Vagina (tissue), 2 donors: ENCODE results near the gene HSCB.

Source experiments
- CTCF ChIP-seq, 3 experiments: fragments of 450-650 bp in 2 of 3; fragments of 200-600 bp in 1 of 3; sonication (generic) in 1 of 3; IDR thresholded peaks; one replicate each; pipeline ENCODE4 v1.5.1; 2017 to 2019; ENCODE audit warnings: antibody characterized with exemption in 3 of 3, mild to moderate bottlenecking in 2 of 3, moderate library complexity in 2 of 3
- POLR2A ChIP-seq, 2 donors: fragments of 450-650 bp; IDR thresholded peaks; one replicate each; pipeline ENCODE4 v1.6.1; 2017; ENCODE audit warnings: antibody characterized with exemption in 2 of 2, mild to moderate bottlenecking in 2 of 2, moderate library complexity in 2 of 2

DNA sequence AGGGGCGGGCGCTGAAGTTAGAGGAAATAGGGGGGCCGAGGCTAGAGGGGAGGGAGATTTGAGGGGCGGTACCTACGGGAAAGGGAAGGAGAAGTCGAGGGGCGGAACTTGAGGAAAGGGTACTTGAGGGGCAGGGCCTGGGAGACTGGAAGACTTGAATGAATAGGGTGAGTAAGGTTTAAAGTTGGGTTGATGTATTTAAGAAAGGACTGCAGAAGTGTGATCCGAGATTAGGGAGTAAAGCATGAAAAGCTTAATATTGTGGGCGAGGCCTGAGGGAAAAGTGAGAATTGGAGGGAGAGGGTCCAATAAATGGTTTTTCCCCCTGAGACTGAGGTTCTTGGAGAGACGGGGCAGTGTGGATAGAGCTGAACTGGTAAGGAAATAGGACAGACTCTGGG is 723 bp downstream of the HSCB start:
- TF ChIP-seq CTCF (IDR thresholded peaks at IDR 0.05) = no peak
- no peak for TF ChIP-seq POLR2A (IDR thresholded peaks at IDR 0.05)
